Measurements from ENCODE around the gene DNASE1.

GRCh38 chr16:3691761-3692160 is 37.3 kb downstream of the DNASE1 start:
- TF ChIP-seq, protein P1, sequence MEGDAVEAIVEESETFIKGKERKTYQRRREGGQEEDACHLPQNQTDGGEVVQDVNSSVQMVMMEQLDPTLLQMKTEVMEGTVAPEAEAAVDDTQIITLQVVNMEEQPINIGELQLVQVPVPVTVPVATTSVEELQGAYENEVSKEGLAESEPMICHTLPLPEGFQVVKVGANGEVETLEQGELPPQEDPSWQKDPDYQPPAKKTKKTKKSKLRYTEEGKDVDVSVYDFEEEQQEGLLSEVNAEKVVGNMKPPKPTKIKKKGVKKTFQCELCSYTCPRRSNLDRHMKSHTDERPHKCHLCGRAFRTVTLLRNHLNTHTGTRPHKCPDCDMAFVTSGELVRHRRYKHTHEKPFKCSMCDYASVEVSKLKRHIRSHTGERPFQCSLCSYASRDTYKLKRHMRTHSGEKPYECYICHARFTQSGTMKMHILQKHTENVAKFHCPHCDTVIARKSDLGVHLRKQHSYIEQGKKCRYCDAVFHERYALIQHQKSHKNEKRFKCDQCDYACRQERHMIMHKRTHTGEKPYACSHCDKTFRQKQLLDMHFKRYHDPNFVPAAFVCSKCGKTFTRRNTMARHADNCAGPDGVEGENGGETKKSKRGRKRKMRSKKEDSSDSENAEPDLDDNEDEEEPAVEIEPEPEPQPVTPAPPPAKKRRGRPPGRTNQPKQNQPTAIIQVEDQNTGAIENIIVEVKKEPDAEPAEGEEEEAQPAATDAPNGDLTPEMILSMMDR (IDR thresholded peaks at IDR 0.05; ENCODE audit: poor library complexity, severe bottlenecking): no peak
- TF ChIP-seq EZH2 (IDR thresholded peaks at IDR 0.05; ENCODE audit: borderline replicate concordance, insufficient read depth, low read length, poor library complexity, severe bottlenecking): no peak
- TF ChIP-seq POLR2AphosphoS5 (IDR thresholded peaks at IDR 0.05): no peak
- no peak for TF ChIP-seq TAF1 (IDR thresholded peaks at IDR 0.05; ENCODE audit: low read depth)
- no peak for TF ChIP-seq MXI1 (conservative IDR thresholded peaks at IDR 0.05; ENCODE audit: poor library complexity, severe bottlenecking)
- TF ChIP-seq, protein P2, sequence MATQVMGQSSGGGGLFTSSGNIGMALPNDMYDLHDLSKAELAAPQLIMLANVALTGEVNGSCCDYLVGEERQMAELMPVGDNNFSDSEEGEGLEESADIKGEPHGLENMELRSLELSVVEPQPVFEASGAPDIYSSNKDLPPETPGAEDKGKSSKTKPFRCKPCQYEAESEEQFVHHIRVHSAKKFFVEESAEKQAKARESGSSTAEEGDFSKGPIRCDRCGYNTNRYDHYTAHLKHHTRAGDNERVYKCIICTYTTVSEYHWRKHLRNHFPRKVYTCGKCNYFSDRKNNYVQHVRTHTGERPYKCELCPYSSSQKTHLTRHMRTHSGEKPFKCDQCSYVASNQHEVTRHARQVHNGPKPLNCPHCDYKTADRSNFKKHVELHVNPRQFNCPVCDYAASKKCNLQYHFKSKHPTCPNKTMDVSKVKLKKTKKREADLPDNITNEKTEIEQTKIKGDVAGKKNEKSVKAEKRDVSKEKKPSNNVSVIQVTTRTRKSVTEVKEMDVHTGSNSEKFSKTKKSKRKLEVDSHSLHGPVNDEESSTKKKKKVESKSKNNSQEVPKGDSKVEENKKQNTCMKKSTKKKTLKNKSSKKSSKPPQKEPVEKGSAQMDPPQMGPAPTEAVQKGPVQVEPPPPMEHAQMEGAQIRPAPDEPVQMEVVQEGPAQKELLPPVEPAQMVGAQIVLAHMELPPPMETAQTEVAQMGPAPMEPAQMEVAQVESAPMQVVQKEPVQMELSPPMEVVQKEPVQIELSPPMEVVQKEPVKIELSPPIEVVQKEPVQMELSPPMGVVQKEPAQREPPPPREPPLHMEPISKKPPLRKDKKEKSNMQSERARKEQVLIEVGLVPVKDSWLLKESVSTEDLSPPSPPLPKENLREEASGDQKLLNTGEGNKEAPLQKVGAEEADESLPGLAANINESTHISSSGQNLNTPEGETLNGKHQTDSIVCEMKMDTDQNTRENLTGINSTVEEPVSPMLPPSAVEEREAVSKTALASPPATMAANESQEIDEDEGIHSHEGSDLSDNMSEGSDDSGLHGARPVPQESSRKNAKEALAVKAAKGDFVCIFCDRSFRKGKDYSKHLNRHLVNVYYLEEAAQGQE (IDR thresholded peaks at IDR 0.05; ENCODE audit: borderline replicate concordance): no peak
- TF ChIP-seq EP300 (conservative IDR thresholded peaks at IDR 0.05; ENCODE audit: poor library complexity, severe bottlenecking): no peak
- no peak for TF ChIP-seq SMC3 (conservative IDR thresholded peaks at IDR 0.05; ENCODE audit: poor library complexity)
- no peak for TF ChIP-seq RAD21 (conservative IDR thresholded peaks at IDR 0.05)

Data from neural cell (in vitro differentiated cells).